ENCODE measurements around the gene DDX19B. TPM values are rescaled to one million over a fixed set of nuclear protein-coding genes. Genes with fewer than 3 reads are reported as not detected.
A peak's percentile ranks its signal among the peaks of the same experiment; 100 is the strongest.
"Not testable (repeated sequence)": the region's sequence is repeated elsewhere in the genome, so short reads cannot be mapped to it uniquely, and the experiment has no call there.

DDX19B gene
- total and polyA plus RNA-seq, 10 donors, result 17.5 to 35.3 (median 27.3) TPM

GRCh38 chr16:70258946-70259345 lies 40.0 kb upstream of the DDX19B start:
- peaks cover 7 to 100% (median 96%) of the 10 kb centered on the region in 6 donors for H3K36me3 ChIP-seq
- no peak overlapping the region for H3K4me3 ChIP-seq
- no peaks in the 10 kb centered on the region for H3K9me3 ChIP-seq
- no peak overlapping the region for H3K27ac ChIP-seq
- H3K27me3 ChIP-seq (replicated peaks in 1 of 7), result no peaks in the 10 kb centered on the region
- H3K4me1 ChIP-seq, result no peaks in the 10 kb centered on the region
- 95 to 98% (median 95%) methylated on average over 10 of the region's 10 CpGs for WGBS, 5 donors
- intact Hi-C loops (cut with DNase I; ENCODE audit: low total_unique reads), result no loop called here
- no peak for DNase-seq
- no peak for TF ChIP-seq POLR2AphosphoS5 (IDR thresholded peaks at IDR 0.05)
- no peak for TF ChIP-seq CTCF (IDR thresholded peaks at IDR 0.05 in 8 of 11, conservative IDR thresholded peaks at IDR 0.05 in 3 of 11)
- TF ChIP-seq POLR2A (IDR thresholded peaks at IDR 0.05), result no peak

DNA sequence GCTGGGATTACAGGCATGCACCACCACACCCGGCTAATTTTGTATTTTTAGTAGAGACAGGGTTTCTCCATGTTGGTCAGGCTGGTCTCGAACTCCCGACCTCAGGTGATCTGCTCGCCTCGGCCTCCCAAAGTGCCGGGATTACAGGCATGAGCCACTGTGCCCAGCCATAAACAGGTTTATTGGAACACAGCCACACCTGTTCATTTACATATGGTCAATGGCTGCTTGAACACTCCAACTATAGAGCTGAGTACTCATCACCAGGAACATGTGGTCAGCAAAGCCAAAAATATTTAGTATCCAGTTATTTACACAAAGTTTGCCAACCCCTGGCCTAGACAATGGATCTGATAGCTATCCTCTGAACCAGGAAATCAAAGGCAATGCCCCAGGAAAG lies 39.1 kb upstream of the DDX19B start:
- H3K27ac ChIP-seq; H3K27me3 ChIP-seq (replicated peaks in 1 of 7); DNase-seq; H3K4me3 ChIP-seq; intact Hi-C loops (cut with DNase I; ENCODE audit: low total_unique reads); H3K9me3 ChIP-seq; H3K4me1 ChIP-seq: not testable (repeated sequence)
- peaks cover 7 to 100% (median 97%) of the 10 kb centered on the region in 6 donors for H3K36me3 ChIP-seq
- 95 to 100% (median 99%) methylated on average over 4 to 6 of the region's 6 CpGs for WGBS, 5 donors

GRCh38 chr16:70267516-70267915 lies 31.5 kb upstream of the DDX19B start:
- Histone ChIP-seq H3K4me3 (no peak overlapping the region), H3K27me3 (replicated peaks in 1 of 7) (no peaks in the 10 kb centered on the region), H3K9me3 (no peaks in the 10 kb centered on the region), H3K4me1 (no peaks in the 10 kb centered on the region), H3K27ac (no peak overlapping the region), H3K36me3 (peaks cover 4 to 100% (median 99%) of the 10 kb centered on the region in 6 donors)
- DNase-seq, result no peak
- TF ChIP-seq POLR2A (IDR thresholded peaks at IDR 0.05) (no peak), CTCF (IDR thresholded peaks at IDR 0.05 in 8 of 11, conservative IDR thresholded peaks at IDR 0.05 in 3 of 11) (peak in 8 of 11 experiments; percentile 47 to 66 (median 57)), POLR2AphosphoS5 (IDR thresholded peaks at IDR 0.05) (no peak)
- intact Hi-C loops (cut with DNase I; ENCODE audit: low total_unique reads), result no loop called here
- 38 to 61% (median 52%) methylated on average over 6 of the region's 6 CpGs for WGBS, 5 donors

GRCh38 chr16:70267922-70268321 lies 31.1 kb upstream of the DDX19B start:
- H3K4me3 ChIP-seq; DNase-seq; H3K27ac ChIP-seq; intact Hi-C loops (cut with DNase I; ENCODE audit: low total_unique reads); H3K27me3 ChIP-seq (replicated peaks in 1 of 7); H3K4me1 ChIP-seq; H3K9me3 ChIP-seq: not testable (repeated sequence)
- peaks cover 4 to 100% (median 96%) of the 10 kb centered on the region in 6 donors for H3K36me3 ChIP-seq
- WGBS, 5 donors, result 93 to 96% (median 94%) methylated on average over 10 of the region's 10 CpGs
- TF ChIP-seq CTCF (IDR thresholded peaks at IDR 0.05 in 8 of 11, conservative IDR thresholded peaks at IDR 0.05 in 3 of 11), result peak in 1 of 11 experiments; percentile 7

GRCh38 chr16:70269471-70269870 lies 29.5 kb upstream of the DDX19B start:
- Histone ChIP-seq H3K9me3 (no peaks in the 10 kb centered on the region), H3K4me1 (no peaks in the 10 kb centered on the region), H3K36me3 (peaks cover 0 to 100% (median 91%) of the 10 kb centered on the region in 6 donors), H3K27me3 (replicated peaks in 1 of 7) (no peaks in the 10 kb centered on the region), H3K27ac (no peak overlapping the region), H3K4me3 (no peak overlapping the region)
- TF ChIP-seq POLR2A (IDR thresholded peaks at IDR 0.05) (no peak), POLR2AphosphoS5 (IDR thresholded peaks at IDR 0.05) (no peak), CTCF (IDR thresholded peaks at IDR 0.05 in 8 of 11, conservative IDR thresholded peaks at IDR 0.05 in 3 of 11) (no peak)
- peak; percentile 63 for DNase-seq
- intact Hi-C loops (cut with DNase I; ENCODE audit: low total_unique reads), result no loop called here
- WGBS, 5 donors, result 86 to 97% (median 96%) methylated on average over 9 to 12 of the region's 12 CpGs
